GM12878 (cell line): ENCODE measurements around the gene ADGRL2. TPM values are rescaled to one million over a fixed set of nuclear protein-coding genes. Genes with fewer than 3 reads are reported as not detected.

Source experiments
- ATAC-seq: fragments of 200-7000 bp; cut with Tn5 transposase; 3 replicates; pipeline ENCODE4 v1.9.1; 2020; ENCODE audit warnings: mild to moderate bottlenecking, moderate library complexity
- BruUV-seq: library from RNA; stranded (reverse); fragments of 400-500 nt; replicated peaks from 2 replicates; lab custom pipeline; 2021; lab: Mats Ljungman, UMichigan
- CTCF ChIA-PET: fragments of 300-600 bp; sonication (Branson Sonifier 250); formaldehyde crosslinking; extraction: SDS; loops from one replicate; lab custom pipeline; 2021; ENCODE audit warnings: inconsistent platforms; lab: Yijun Ruan, JAX
- POLR2A ChIA-PET: fragments of 350-600 bp; formaldehyde crosslinking; extraction: SDS; loops from one replicate; lab custom pipeline; 2021; ENCODE audit warnings: inconsistent platforms; lab: Charles Lee
- RAD21 ChIA-PET: fragments of 300-600 bp; sonication (Branson Sonifier 250); formaldehyde crosslinking; loops from one replicate; lab custom pipeline; 2023; ENCODE audit warnings: antibody characterized with exemption; ENCODE audit not compliant: unreplicated experiment; lab: Charles Lee
- SMC1A ChIA-PET: fragments of 300-600 bp; sonication (Branson Sonifier 250); formaldehyde crosslinking; loops from one replicate; lab custom pipeline; 2023; ENCODE audit not compliant: unreplicated experiment, uncharacterized antibody; lab: Charles Lee
- DNase-seq: peaks from one replicate; pipeline ENCODE4 v3.0.0-alpha.2; 2011; ENCODE audit warnings: low read depth, low spot score
- FAIRE-seq: peaks from 3 replicates; lab custom pipeline; 2011; peaks lifted over from hg19 to GRCh38; lab: Jason Lieb, UNC
- H2AFZ ChIP-seq: 2 replicates; pipeline ENCODE4 v1.6.0; 2011; ENCODE audit warnings: low read depth, low read length, control low read depth; ENCODE audit not compliant: control insufficient read depth
- H3K27ac ChIP-seq: 2 replicates; pipeline ENCODE4 v1.5.1; 2011; ENCODE audit warnings: control low read depth; ENCODE audit not compliant: control insufficient read depth, insufficient read depth
- H3K27me3 ChIP-seq, 2 experiments: replicated peaks in 1 of 2; 2 replicates each; pipeline versions ENCODE4 v1.6.0 to v1.6.1; 2011; ENCODE audit warnings: low read length in 1 of 2; ENCODE audit not compliant: control insufficient read depth in 2 of 2, insufficient read depth in 2 of 2
- H3K36me3 ChIP-seq, 2 experiments: 2 replicates each; pipeline ENCODE4 v1.5.1; 2011; ENCODE audit warnings: low read length in 1 of 2; ENCODE audit not compliant: control insufficient read depth in 2 of 2, insufficient read depth in 2 of 2
- H3K4me1 ChIP-seq: 2 replicates; pipeline ENCODE4 v1.6.1; 2011; ENCODE audit warnings: mild to moderate bottlenecking, low read length, moderate library complexity, mixed read lengths; ENCODE audit not compliant: control insufficient read depth, insufficient read depth
- H3K4me2 ChIP-seq: 2 replicates; pipeline ENCODE4 v1.6.0; 2011; ENCODE audit warnings: control low read depth; ENCODE audit not compliant: control insufficient read depth, insufficient read depth
- H3K4me3 ChIP-seq: fragments of 200-600 bp; sonication (generic); 2 replicates; pipeline ENCODE4 v1.5.1; 2016
- H3K79me2 ChIP-seq: 2 replicates; pipeline ENCODE4 v1.6.0; 2011; ENCODE audit warnings: low read length; ENCODE audit not compliant: control insufficient read depth, insufficient read depth
- H3K9ac ChIP-seq: 2 replicates; pipeline ENCODE4 v1.8.0; 2011; ENCODE audit warnings: low read length, control low read depth, mixed read lengths; ENCODE audit not compliant: control insufficient read depth, insufficient read depth
- H3K9me3 ChIP-seq: replicated peaks from 3 replicates; pipeline ENCODE4 v1.5.1; 2011; ENCODE audit warnings: mild to moderate bottlenecking, low read length; ENCODE audit not compliant: control insufficient read depth, insufficient read depth
- H4K20me1 ChIP-seq: 2 replicates; pipeline ENCODE4 v1.6.0; 2011; ENCODE audit not compliant: control insufficient read depth, insufficient read depth
- BCL11A ChIP-seq: IDR thresholded peaks from 2 replicates; pipeline ENCODE4 v1.6.1; 2011; ENCODE audit warnings: low read depth, low read length
- BMI1 ChIP-seq: fragments of 450-650 bp; IDR thresholded peaks from 2 replicates; pipeline ENCODE4 v1.6.1; 2016; ENCODE audit warnings: mild to moderate bottlenecking, moderate library complexity, borderline replicate concordance
- CBX3 ChIP-seq: fragments of 200-600 bp; sonication (generic); IDR thresholded peaks from 2 replicates; pipeline ENCODE4 v1.6.1; 2016; ENCODE audit warnings: low read depth, borderline replicate concordance
- CREB1 ChIP-seq: IDR thresholded peaks from 2 replicates; pipeline ENCODE4 v1.6.1; 2012; ENCODE audit warnings: low read depth, mild to moderate bottlenecking, inconsistent platforms
- MYC ChIP-seq: IDR thresholded peaks from 2 replicates; pipeline ENCODE4 v1.6.1; 2011; ENCODE audit warnings: mild to moderate bottlenecking, low read length, moderate library complexity, inconsistent platforms; ENCODE audit not compliant: insufficient read depth, insufficient replicate concordance, insufficient read length, severe bottlenecking
- NR2C2 ChIP-seq: IDR thresholded peaks from 2 replicates; pipeline ENCODE4 v1.6.1; 2011; ENCODE audit warnings: borderline replicate concordance, low read depth; ENCODE audit not compliant: control insufficient read depth, insufficient read length
- RBBP5 ChIP-seq: fragments of 200-600 bp; sonication (generic); conservative IDR thresholded peaks from 2 replicates; pipeline ENCODE4 v1.6.1; 2016
- SP1 ChIP-seq: IDR thresholded peaks from one replicate; pipeline ENCODE4 v1.6.1; 2011; ENCODE audit warnings: low read depth, low read length
- SUZ12 ChIP-seq: fragments of 200-600 bp; sonication (generic); IDR thresholded peaks from one replicate; pipeline ENCODE4 v1.6.1; 2018; ENCODE audit warnings: antibody characterized with exemption, mild to moderate bottlenecking; ENCODE audit not compliant: unreplicated experiment
- in situ Hi-C: fragments of 300-500 bp; cut with MboI; formaldehyde crosslinking; loops from 9 replicates; pipeline ENCODE4 v1.14.3; 2018; ENCODE audit warnings: mixed read lengths
- intact Hi-C: fragments of 100-400 bp; cut with micrococcal nuclease; formaldehyde crosslinking; loops from one replicate; pipeline ENCODE4 v1.14.2; 2022; ENCODE audit not compliant: unreplicated experiment
- polyA plus RNA-seq, 11 experiments: library from polyadenylated mRNA; depleted of rRNA in 4 of 11; unstranded in 6 of 11; stranded (reverse) in 5 of 11; fragments of >200 nt; fragmentation: Nextera tagmentation in 4 of 11; fragmentation: Illumina TruSeq in 1 of 11; extraction: Ambion mirVana in 4 of 11; extraction: Trizol in 1 of 11; gene quantifications; 1 replicate in 1 of 11; 2 replicates in 10 of 11; pipeline versions ENCODE4 v1.2.1 to v1.2.3, GENCODE V29; 2011 to 2016; ENCODE audit warnings: inconsistent platforms in 2 of 11, missing spikeins in 2 of 11, low read depth in 1 of 11
- total RNA-seq, 4 experiments: library from RNA; depleted of rRNA in 3 of 4; stranded (reverse); fragments of >200 nt in 3 of 4; fragmentation: Illumina TruSeq in 1 of 4; extraction: Trizol in 1 of 4; gene quantifications; 2 replicates each; pipeline versions ENCODE4 v1.2.1 to v1.2.3, GENCODE V29; 2013 to 2021
- TF ChIP-seq, protein P1 (sequence below): fragments of 450-650 bp; IDR thresholded peaks from 2 replicates; pipeline ENCODE4 v1.6.1; 2018; ENCODE audit warnings: mild to moderate bottlenecking, low read depth, moderate library complexity; ENCODE audit not compliant: partially characterized antibody
- TF ChIP-seq, protein P2 (sequence below): IDR thresholded peaks from 2 replicates; pipeline ENCODE4 v1.6.1; 2012; ENCODE audit warnings: low read depth, low read length, improper control_type of control experiment
- TF ChIP-seq, protein P3 (sequence below): fragments of 450-650 bp; IDR thresholded peaks from 2 replicates; pipeline ENCODE4 v1.6.1; 2016; ENCODE audit warnings: mild to moderate bottlenecking, moderate library complexity, borderline replicate concordance
- TF ChIP-seq, protein P4 (sequence below): fragments of 450-650 bp; IDR thresholded peaks from 2 replicates; pipeline ENCODE4 v1.6.1; 2017; ENCODE audit warnings: mild to moderate bottlenecking

The ADGRL2 gene
- total and polyA plus RNA-seq, 10 of the 15 experiments (the other 5 are each of a cell fraction or from before 2014, with no cell fraction given) = 0.03 to 13.6 (median 0.21) TPM

DNA sequence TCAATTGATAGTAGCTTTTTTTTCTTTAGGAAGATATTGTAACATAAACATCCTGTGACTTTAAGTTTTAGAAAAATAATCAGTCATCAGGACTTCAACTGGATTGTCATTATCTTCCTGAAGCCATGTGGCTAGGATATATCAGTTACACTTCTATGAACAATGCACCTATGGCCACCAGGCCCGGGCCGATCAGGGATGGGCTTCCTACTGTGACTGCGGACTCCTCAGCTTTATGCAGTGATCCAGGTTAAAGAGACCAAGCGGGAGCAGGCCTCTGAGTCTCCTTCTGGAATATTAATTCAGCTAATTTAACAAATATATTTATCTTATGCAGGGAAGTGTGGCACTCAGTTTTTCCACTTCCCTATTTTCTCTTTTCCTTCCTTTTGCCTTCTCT, 200.6 kb downstream of the ADGRL2 start (continued):
- TF ChIP-seq, protein P1, sequence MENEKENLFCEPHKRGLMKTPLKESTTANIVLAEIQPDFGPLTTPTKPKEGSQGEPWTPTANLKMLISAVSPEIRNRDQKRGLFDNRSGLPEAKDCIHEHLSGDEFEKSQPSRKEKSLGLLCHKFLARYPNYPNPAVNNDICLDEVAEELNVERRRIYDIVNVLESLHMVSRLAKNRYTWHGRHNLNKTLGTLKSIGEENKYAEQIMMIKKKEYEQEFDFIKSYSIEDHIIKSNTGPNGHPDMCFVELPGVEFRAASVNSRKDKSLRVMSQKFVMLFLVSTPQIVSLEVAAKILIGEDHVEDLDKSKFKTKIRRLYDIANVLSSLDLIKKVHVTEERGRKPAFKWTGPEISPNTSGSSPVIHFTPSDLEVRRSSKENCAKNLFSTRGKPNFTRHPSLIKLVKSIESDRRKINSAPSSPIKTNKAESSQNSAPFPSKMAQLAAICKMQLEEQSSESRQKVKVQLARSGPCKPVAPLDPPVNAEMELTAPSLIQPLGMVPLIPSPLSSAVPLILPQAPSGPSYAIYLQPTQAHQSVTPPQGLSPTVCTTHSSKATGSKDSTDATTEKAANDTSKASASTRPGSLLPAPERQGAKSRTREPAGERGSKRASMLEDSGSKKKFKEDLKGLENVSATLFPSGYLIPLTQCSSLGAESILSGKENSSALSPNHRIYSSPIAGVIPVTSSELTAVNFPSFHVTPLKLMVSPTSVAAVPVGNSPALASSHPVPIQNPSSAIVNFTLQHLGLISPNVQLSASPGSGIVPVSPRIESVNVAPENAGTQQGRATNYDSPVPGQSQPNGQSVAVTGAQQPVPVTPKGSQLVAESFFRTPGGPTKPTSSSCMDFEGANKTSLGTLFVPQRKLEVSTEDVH = no peak
- TF ChIP-seq, protein P2, sequence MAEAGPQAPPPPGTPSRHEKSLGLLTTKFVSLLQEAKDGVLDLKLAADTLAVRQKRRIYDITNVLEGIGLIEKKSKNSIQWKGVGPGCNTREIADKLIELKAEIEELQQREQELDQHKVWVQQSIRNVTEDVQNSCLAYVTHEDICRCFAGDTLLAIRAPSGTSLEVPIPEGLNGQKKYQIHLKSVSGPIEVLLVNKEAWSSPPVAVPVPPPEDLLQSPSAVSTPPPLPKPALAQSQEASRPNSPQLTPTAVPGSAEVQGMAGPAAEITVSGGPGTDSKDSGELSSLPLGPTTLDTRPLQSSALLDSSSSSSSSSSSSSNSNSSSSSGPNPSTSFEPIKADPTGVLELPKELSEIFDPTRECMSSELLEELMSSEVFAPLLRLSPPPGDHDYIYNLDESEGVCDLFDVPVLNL = no peak

DNA sequence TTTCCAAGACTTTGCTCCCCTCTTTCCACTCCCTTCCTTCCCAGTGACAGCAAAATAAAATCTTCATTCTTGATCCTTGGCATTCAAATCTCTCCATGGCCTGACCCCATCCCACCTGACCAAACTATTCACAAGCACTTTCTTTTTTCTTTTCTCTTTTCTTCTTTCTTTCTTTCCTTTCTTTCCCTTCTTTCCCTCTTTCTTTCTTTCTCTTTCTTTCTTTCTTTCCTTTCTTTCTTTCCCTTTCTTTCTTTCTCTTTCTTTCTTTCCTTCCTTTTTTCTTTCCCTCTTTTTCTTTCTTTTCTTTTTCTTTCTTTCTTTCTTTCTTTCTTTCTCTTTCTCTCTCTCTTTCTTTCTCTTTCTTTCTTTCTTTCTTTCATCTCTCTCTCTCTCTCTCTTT, 207.1 kb downstream of the ADGRL2 start:
- ChIA-PET POLR2A (no interaction called here), CTCF (no interaction called here), SMC1A (no interaction called here), RAD21 (no interaction called here)
- Histone ChIP-seq H3K9me3 (no peaks in the 10 kb centered on the region), H3K27me3 (no peaks in the 10 kb centered on the region), H3K4me1 (no peaks in the 10 kb centered on the region), H3K4me3 (no peak overlapping the region), H3K4me2 (no peak overlapping the region), H4K20me1 (no peaks in the 10 kb centered on the region), H3K27ac (no peak overlapping the region), H3K9ac (no peak overlapping the region), H3K79me2 (no peaks in the 10 kb centered on the region), H2AFZ (no peak overlapping the region), H3K36me3 (no peaks in the 10 kb centered on the region)
- FAIRE-seq = no peak
- intact Hi-C loops = no loop called here
- no peak for DNase-seq
- in situ Hi-C loops = no loop called here
- no TSS peak for BruUV-seq
- no peak for ATAC-seq
- TF ChIP-seq CBX3 (no peak), BCL11A (no peak), SP1 (no peak), BMI1 (no peak), NR2C2 (no peak), MYC (no peak), RBBP5 (no peak), CREB1 (no peak), SUZ12 (no peak)
- TF ChIP-seq, protein P3, sequence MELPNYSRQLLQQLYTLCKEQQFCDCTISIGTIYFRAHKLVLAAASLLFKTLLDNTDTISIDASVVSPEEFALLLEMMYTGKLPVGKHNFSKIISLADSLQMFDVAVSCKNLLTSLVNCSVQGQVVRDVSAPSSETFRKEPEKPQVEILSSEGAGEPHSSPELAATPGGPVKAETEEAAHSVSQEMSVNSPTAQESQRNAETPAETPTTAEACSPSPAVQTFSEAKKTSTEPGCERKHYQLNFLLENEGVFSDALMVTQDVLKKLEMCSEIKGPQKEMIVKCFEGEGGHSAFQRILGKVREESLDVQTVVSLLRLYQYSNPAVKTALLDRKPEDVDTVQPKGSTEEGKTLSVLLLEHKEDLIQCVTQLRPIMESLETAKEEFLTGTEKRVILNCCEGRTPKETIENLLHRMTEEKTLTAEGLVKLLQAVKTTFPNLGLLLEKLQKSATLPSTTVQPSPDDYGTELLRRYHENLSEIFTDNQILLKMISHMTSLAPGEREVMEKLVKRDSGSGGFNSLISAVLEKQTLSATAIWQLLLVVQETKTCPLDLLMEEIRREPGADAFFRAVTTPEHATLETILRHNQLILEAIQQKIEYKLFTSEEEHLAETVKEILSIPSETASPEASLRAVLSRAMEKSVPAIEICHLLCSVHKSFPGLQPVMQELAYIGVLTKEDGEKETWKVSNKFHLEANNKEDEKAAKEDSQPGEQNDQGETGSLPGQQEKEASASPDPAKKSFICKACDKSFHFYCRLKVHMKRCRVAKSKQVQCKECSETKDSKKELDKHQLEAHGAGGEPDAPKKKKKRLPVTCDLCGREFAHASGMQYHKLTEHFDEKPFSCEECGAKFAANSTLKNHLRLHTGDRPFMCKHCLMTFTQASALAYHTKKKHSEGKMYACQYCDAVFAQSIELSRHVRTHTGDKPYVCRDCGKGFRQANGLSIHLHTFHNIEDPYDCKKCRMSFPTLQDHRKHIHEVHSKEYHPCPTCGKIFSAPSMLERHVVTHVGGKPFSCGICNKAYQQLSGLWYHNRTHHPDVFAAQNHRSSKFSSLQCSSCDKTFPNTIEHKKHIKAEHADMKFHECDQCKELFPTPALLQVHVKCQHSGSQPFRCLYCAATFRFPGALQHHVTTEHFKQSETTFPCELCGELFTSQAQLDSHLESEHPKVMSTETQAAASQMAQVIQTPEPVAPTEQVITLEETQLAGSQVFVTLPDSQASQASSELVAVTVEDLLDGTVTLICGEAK = no peak
- TF ChIP-seq, protein P4, sequence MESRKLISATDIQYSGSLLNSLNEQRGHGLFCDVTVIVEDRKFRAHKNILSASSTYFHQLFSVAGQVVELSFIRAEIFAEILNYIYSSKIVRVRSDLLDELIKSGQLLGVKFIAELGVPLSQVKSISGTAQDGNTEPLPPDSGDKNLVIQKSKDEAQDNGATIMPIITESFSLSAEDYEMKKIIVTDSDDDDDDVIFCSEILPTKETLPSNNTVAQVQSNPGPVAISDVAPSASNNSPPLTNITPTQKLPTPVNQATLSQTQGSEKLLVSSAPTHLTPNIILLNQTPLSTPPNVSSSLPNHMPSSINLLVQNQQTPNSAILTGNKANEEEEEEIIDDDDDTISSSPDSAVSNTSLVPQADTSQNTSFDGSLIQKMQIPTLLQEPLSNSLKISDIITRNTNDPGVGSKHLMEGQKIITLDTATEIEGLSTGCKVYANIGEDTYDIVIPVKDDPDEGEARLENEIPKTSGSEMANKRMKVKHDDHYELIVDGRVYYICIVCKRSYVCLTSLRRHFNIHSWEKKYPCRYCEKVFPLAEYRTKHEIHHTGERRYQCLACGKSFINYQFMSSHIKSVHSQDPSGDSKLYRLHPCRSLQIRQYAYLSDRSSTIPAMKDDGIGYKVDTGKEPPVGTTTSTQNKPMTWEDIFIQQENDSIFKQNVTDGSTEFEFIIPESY = no peak
